Keratinocyte (primary cell): ENCODE measurements around the gene APOL1. TPM values are rescaled to one million over a fixed set of nuclear protein-coding genes. Genes with fewer than 3 reads are reported as not detected.

Experiments
- DNase-seq: peaks from one replicate; pipeline ENCODE4 v3.0.0-alpha.2; 2011; ENCODE audit warnings: low read depth, missing footprints, low spot score
- FAIRE-seq: peaks from 2 replicates; lab custom pipeline; 2011; peaks lifted over from hg19 to GRCh38; lab: Jason Lieb, UNC
- H2AFZ ChIP-seq: 2 replicates; pipeline ENCODE4 v1.6.0; 2012; ENCODE audit warnings: low read length, control low read depth, inconsistent platforms; ENCODE audit not compliant: control insufficient read depth
- H3K27ac ChIP-seq: 2 replicates; pipeline ENCODE4 v1.5.1; 2011; ENCODE audit warnings: low read length; ENCODE audit not compliant: control insufficient read depth, insufficient read depth
- H3K27me3 ChIP-seq: 3 replicates; pipeline ENCODE4 v1.6.0; 2011; ENCODE audit warnings: low read length; ENCODE audit not compliant: control insufficient read depth, insufficient read depth; ENCODE audit errors: extremely low read depth
- H3K36me3 ChIP-seq, 2 experiments: 2 replicates in 1 of 2; 3 replicates in 1 of 2; pipeline ENCODE4 v1.5.1; 2011; ENCODE audit warnings: low read length in 2 of 2, mild to moderate bottlenecking in 1 of 2; ENCODE audit not compliant: control insufficient read depth in 2 of 2, insufficient read depth in 2 of 2; ENCODE audit errors: extremely low read depth in 1 of 2
- H3K4me1 ChIP-seq: 3 replicates; pipeline ENCODE4 v1.5.1; 2011; ENCODE audit warnings: low read length; ENCODE audit not compliant: control insufficient read depth, insufficient read depth; ENCODE audit errors: extremely low read depth
- H3K4me2 ChIP-seq: 3 replicates; pipeline ENCODE4 v1.6.0; 2011; ENCODE audit warnings: low read depth, low read length; ENCODE audit not compliant: control insufficient read depth, insufficient read depth; ENCODE audit errors: extremely low read depth
- H3K4me3 ChIP-seq, 3 experiments: fragments of 200-600 bp in 1 of 3; sonication (generic) in 1 of 3; 2 replicates in 2 of 3; 3 replicates in 1 of 3; pipeline ENCODE4 v1.5.1; 2011 to 2016; ENCODE audit warnings: low read length in 3 of 3, mild to moderate bottlenecking in 3 of 3, control low read depth in 2 of 3, inconsistent platforms in 1 of 3, low read depth in 1 of 3, mixed read lengths in 1 of 3, mixed run types in 1 of 3, moderate library complexity in 1 of 3; ENCODE audit not compliant: control insufficient read depth in 2 of 3, insufficient read depth in 2 of 3; ENCODE audit errors: extremely low read depth in 1 of 3
- H3K79me2 ChIP-seq: 2 replicates; pipeline ENCODE4 v1.6.0; 2012; ENCODE audit warnings: low read length; ENCODE audit not compliant: control insufficient read depth, insufficient read depth
- H3K9ac ChIP-seq: 3 replicates; pipeline ENCODE4 v1.6.0; 2011; ENCODE audit warnings: low read length; ENCODE audit not compliant: control insufficient read depth, insufficient read depth; ENCODE audit errors: extremely low read depth
- H3K9me1 ChIP-seq: 3 replicates; pipeline ENCODE4 v1.6.0; 2011; ENCODE audit warnings: low read length; ENCODE audit not compliant: control insufficient read depth, insufficient read depth; ENCODE audit errors: extremely low read depth
- H3K9me3 ChIP-seq: 2 replicates; pipeline ENCODE4 v1.5.1; 2012; ENCODE audit warnings: low read depth, low read length; ENCODE audit not compliant: control insufficient read depth
- H4K20me1 ChIP-seq: 3 replicates; pipeline ENCODE4 v1.6.0; 2011; ENCODE audit warnings: low read length; ENCODE audit not compliant: control insufficient read depth, insufficient read depth; ENCODE audit errors: extremely low read depth
- EZH2 ChIP-seq: IDR thresholded peaks from one replicate; pipeline ENCODE4 v1.6.1; 2012; ENCODE audit warnings: inconsistent platforms, mild to moderate bottlenecking, low read length, moderate library complexity
- dilution Hi-C: fragments of 300-500 bp; cut with MboI; formaldehyde crosslinking; loops from one replicate; pipeline ENCODE4 v1.7.0; 2020; ENCODE audit warnings: low sequenced_read_pairs; ENCODE audit not compliant: extremely low pct_ligation_motif_present
- polyA plus RNA-seq, 5 experiments: library from polyadenylated mRNA; depleted of rRNA in 3 of 5; stranded (reverse) in 3 of 5; stranded (forward) in 1 of 5; unstranded in 1 of 5; fragments of >200 nt; gene quantifications; 1 replicate in 1 of 5; 2 replicates in 3 of 5; 3 replicates in 1 of 5; pipeline versions ENCODE4 v1.2.1 to v1.2.3, GENCODE V29; 2011 to 2012; ENCODE audit warnings: missing spikeins in 2 of 5, low read depth in 1 of 5, low replicate concordance in 1 of 5
- TF ChIP-seq, protein P1 (sequence below), 3 experiments: IDR thresholded peaks in 1 of 3; conservative IDR thresholded peaks in 1 of 3; optimal IDR thresholded peaks in 1 of 3; 2 replicates in 2 of 3; 3 replicates in 1 of 3; pipeline versions ENCODE3 to v1.5.1; 2011; ENCODE audit warnings: low read length in 3 of 3, mild to moderate bottlenecking in 3 of 3, moderate library complexity in 2 of 3, control low read depth in 1 of 3, inconsistent platforms in 1 of 3; ENCODE audit not compliant: insufficient read depth in 2 of 3; ENCODE audit errors: extremely low read depth in 1 of 3

Gene APOL1
- polyA plus RNA-seq, 1 donor (not counting 4 experiments of a cell fraction or from before 2014, with no cell fraction given): 3.0 TPM

DNA sequence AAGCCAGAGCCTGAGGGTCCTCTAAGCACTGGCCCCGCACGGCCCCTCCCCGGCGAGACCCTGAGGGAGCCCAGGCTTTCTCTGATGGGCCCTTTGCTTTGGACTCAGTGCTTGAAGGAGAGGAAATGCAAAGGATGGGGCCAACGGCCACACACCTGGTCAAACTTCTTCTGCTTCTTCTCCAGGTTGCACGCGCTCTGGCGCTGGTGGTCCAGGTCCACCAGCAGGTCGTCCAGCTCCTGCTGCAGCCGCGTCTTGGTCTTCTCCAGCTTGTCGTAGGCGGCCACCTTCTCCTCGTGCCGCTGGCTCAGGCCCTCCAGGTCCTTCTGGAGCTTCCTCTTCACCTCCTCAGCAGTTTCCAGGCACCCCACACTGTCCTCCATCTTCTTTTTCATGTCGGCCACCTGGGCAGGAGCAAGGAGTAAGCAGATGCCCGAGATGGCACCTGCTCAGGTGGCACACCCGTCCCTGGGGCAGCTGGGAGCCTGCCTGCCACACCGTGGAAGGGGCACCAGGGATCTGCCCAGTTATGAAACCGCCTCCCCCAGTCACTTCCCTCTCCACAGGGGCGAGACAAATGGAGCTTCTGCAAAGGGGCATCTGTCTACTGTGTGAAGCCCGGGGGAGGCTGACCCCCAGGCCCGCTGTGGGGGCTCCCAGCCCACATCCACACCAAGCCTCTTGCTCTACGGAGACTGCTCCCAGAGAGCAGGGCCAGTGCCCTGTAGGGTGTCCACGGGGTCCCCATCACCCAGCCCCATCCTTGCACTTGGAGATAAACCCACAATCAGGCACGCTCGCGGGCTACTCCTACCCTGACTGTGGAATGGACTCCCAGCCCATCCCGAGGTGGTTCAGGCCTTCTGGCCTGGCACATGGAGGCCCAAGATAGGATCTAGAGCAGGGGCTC is 39.2 kb downstream of the APOL1 start:
- H3K4me1 ChIP-seq: no peaks in the 10 kb centered on the region
- H3K27ac ChIP-seq: no peak overlapping the region
- peaks cover 40% of the 10 kb centered on the region for H3K79me2 ChIP-seq
- H3K27me3 ChIP-seq: no peaks in the 10 kb centered on the region
- no peak overlapping the region for H3K4me2 ChIP-seq
- FAIRE-seq (no peak), DNase-seq (no peak)
- no peak overlapping the region for H3K4me3 ChIP-seq
- peaks cover 70 to 75% of the 10 kb centered on the region in 2 experiments for H3K36me3 ChIP-seq
- dilution Hi-C loops: no loop called here
- H2AFZ ChIP-seq: no peak overlapping the region
- peaks cover 50% of the 10 kb centered on the region for H4K20me1 ChIP-seq
- H3K9me3 ChIP-seq: no peaks in the 10 kb centered on the region
- TF ChIP-seq, protein P1, sequence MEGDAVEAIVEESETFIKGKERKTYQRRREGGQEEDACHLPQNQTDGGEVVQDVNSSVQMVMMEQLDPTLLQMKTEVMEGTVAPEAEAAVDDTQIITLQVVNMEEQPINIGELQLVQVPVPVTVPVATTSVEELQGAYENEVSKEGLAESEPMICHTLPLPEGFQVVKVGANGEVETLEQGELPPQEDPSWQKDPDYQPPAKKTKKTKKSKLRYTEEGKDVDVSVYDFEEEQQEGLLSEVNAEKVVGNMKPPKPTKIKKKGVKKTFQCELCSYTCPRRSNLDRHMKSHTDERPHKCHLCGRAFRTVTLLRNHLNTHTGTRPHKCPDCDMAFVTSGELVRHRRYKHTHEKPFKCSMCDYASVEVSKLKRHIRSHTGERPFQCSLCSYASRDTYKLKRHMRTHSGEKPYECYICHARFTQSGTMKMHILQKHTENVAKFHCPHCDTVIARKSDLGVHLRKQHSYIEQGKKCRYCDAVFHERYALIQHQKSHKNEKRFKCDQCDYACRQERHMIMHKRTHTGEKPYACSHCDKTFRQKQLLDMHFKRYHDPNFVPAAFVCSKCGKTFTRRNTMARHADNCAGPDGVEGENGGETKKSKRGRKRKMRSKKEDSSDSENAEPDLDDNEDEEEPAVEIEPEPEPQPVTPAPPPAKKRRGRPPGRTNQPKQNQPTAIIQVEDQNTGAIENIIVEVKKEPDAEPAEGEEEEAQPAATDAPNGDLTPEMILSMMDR (optimal IDR thresholded peaks at IDR 0.05 in 1 of 3, IDR thresholded peaks at IDR 0.05 in 1 of 3, conservative IDR thresholded peaks at IDR 0.05 in 1 of 3; ENCODE audit: extremely low read depth in 1 of 3, insufficient read depth in 2 of 3, low read length in 3 of 3): no peak
- TF ChIP-seq EZH2: no peak
- no peak overlapping the region for H3K9ac ChIP-seq
- H3K9me1 ChIP-seq: no peaks in the 10 kb centered on the region

DNA sequence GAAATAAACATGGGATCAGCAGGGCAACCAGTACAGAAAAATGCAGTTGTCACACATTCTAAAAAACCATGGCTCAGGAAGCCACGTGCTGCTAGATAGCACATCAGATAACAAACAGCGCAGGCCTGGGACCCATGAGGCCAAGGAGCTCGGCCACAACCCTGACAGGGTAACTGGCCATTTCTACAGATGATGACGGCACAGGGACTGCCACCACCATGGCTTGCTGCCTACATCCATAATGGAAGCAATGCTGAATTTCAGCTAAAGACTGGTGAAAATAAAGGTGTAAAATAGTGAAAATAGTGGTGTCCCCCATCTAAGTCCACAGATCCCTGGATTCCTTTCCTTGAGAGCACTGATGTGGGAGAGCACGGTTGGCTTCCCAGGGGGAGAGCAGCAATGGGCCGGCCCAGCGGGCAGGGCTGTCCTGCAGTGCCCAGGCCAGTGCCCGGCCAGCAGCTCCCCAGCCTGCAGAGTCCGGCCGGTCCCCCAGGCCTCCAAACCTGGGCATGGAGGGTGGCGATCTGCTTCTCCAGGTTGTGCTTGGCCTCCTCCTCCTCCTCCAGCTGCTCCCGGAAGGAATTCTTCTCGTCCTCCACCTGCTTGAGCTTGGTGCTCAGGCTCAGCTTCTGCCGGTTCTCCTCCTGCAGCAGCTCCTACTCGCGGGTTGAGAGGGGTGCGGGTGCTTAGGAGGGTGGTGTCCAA is 40.0 kb downstream of the APOL1 start:
- no peaks in the 10 kb centered on the region for H3K4me1 ChIP-seq
- peaks cover 71 to 78% of the 10 kb centered on the region in 2 experiments for H3K36me3 ChIP-seq
- H3K4me3 ChIP-seq: no peak overlapping the region
- H4K20me1 ChIP-seq: peaks cover 52% of the 10 kb centered on the region
- no peak for DNase-seq
- no peak for FAIRE-seq
- H3K9me1 ChIP-seq: no peaks in the 10 kb centered on the region
- H3K79me2 ChIP-seq: peaks cover 49% of the 10 kb centered on the region
- no peaks in the 10 kb centered on the region for H3K9me3 ChIP-seq
- no peak overlapping the region for H3K27ac ChIP-seq
- H3K9ac ChIP-seq: no peak overlapping the region
- no peak overlapping the region for H2AFZ ChIP-seq
- TF ChIP-seq, protein P1 (optimal IDR thresholded peaks at IDR 0.05 in 1 of 3, IDR thresholded peaks at IDR 0.05 in 1 of 3, conservative IDR thresholded peaks at IDR 0.05 in 1 of 3; ENCODE audit: extremely low read depth in 1 of 3, insufficient read depth in 2 of 3, low read length in 3 of 3): no peak
- TF ChIP-seq EZH2: no peak
- H3K27me3 ChIP-seq: no peaks in the 10 kb centered on the region
- no peak overlapping the region for H3K4me2 ChIP-seq
- dilution Hi-C loops: no loop called here
